Measurements from ENCODE around the gene EIF4B. TPM values are rescaled to one million over a fixed set of nuclear protein-coding genes. Genes with fewer than 3 reads are reported as not detected.
A peak's percentile ranks its signal among the peaks of the same experiment; 100 is the strongest.

The EIF4B gene
- polyA plus RNA-seq, 1 donor (not counting 4 experiments of a cell fraction or from before 2014, with no cell fraction given): 422 TPM

DNA sequence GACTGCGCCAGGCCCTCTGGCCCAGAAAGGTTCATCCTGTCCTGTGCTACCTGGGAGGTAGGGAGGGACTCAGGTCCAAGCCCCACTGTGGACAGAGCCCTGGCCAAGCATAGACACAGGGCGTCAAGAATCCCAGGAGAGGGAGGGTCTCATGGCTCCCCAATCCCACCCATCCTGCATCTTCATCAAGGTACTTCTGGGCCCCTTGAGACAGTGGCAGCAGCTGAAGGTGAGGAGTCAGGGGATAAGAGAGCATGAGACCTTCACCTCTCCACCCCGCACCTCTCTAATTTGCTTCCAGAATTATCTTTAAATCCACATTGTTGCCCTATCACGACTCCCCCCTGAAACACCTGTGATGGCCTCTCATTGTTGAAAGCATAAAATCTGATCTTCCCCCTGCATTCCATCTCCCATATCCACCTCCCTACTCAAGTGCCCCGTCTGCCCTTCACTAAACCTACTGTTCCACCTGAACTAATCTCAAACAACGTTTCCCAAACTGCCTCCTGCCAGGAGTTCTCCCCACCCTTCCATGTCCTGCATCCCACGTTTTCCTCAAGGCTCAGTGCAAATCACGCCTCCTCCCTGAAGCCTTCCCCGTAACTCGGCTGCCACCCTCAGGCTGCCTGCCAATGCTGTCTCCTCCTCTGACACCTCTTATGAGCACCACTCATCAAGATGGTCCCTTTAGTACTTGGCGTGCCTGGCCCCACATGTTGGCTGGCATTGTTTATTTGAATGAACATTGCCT is 30.3 kb upstream of the EIF4B start:
- FAIRE-seq (no peak), DNase-seq (ENCODE audit: low read depth, low spot score) (no peak)
- no peaks in the 10 kb centered on the region for H4K20me1 ChIP-seq (ENCODE audit: control insufficient read depth, extremely low read depth, insufficient read depth, low read length)
- H3K9me1 ChIP-seq (ENCODE audit: control insufficient read depth, extremely low read depth, insufficient read depth, low read length): no peaks in the 10 kb centered on the region
- peaks cover 8% of the 10 kb centered on the region for H3K27me3 ChIP-seq (ENCODE audit: control insufficient read depth, extremely low read depth, insufficient read depth, low read length)
- H3K9me3 ChIP-seq (ENCODE audit: control insufficient read depth, low read depth, low read length): no peaks in the 10 kb centered on the region
- dilution Hi-C loops (cut with MboI; ENCODE audit: extremely low pct_ligation_motif_present, low sequenced_read_pairs): no loop called here
- TF ChIP-seq, protein P1, sequence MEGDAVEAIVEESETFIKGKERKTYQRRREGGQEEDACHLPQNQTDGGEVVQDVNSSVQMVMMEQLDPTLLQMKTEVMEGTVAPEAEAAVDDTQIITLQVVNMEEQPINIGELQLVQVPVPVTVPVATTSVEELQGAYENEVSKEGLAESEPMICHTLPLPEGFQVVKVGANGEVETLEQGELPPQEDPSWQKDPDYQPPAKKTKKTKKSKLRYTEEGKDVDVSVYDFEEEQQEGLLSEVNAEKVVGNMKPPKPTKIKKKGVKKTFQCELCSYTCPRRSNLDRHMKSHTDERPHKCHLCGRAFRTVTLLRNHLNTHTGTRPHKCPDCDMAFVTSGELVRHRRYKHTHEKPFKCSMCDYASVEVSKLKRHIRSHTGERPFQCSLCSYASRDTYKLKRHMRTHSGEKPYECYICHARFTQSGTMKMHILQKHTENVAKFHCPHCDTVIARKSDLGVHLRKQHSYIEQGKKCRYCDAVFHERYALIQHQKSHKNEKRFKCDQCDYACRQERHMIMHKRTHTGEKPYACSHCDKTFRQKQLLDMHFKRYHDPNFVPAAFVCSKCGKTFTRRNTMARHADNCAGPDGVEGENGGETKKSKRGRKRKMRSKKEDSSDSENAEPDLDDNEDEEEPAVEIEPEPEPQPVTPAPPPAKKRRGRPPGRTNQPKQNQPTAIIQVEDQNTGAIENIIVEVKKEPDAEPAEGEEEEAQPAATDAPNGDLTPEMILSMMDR (optimal IDR thresholded peaks at IDR 0.05 in 1 of 3, IDR thresholded peaks at IDR 0.05 in 1 of 3, conservative IDR thresholded peaks at IDR 0.05 in 1 of 3; ENCODE audit: extremely low read depth in 1 of 3, insufficient read depth in 2 of 3, low read length in 3 of 3): peak; percentile 52 to 95 (median 54)
- no peak for TF ChIP-seq EZH2 (IDR thresholded peaks at IDR 0.05; ENCODE audit: low read length)
- H3K4me2 ChIP-seq (ENCODE audit: control insufficient read depth, extremely low read depth, insufficient read depth, low read depth, low read length): no peak overlapping the region
- no peak overlapping the region for H3K9ac ChIP-seq (ENCODE audit: control insufficient read depth, extremely low read depth, insufficient read depth, low read length)
- no peak overlapping the region for H2AFZ ChIP-seq (ENCODE audit: control insufficient read depth, low read length)
- peaks cover 12% of the 10 kb centered on the region for H3K4me1 ChIP-seq (ENCODE audit: control insufficient read depth, extremely low read depth, insufficient read depth, low read length)
- H3K27ac ChIP-seq (ENCODE audit: control insufficient read depth, insufficient read depth, low read length): no peak overlapping the region
- no peak overlapping the region for H3K4me3 ChIP-seq (ENCODE audit: control insufficient read depth in 2 of 3, extremely low read depth in 1 of 3, insufficient read depth in 2 of 3, low read depth in 1 of 3, low read length in 3 of 3)
- no peaks in the 10 kb centered on the region for H3K79me2 ChIP-seq (ENCODE audit: control insufficient read depth, insufficient read depth, low read length)
- no peaks in the 10 kb centered on the region for H3K36me3 ChIP-seq (ENCODE audit: control insufficient read depth in 2 of 2, extremely low read depth in 1 of 2, insufficient read depth in 2 of 2, low read length in 2 of 2)

DNA sequence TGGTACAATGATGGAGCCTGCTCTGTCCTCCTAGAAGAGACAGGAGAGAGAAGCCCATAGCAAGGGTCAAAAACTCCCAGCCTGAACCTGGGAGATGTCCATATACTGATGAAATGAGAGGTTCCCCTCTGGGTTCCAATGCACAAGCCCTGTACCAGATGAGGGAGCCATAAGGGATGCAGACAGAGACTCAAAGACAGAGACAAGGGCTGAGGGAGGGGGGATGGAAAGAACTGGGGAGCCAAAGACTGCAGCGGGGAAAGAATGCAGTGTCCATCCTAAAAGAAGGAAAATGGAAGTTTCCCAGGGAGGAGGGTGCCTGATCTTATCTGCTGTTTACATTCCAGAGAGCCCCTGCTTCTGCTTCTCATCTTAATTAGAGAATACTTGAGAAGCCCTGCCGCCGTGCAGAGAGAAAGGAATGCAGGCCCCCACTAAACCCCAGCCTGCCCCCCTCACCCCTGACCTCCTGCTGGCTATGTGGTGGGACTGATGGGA is 29.6 kb upstream of the EIF4B start:
- H3K9ac ChIP-seq (ENCODE audit: control insufficient read depth, extremely low read depth, insufficient read depth, low read length): no peak overlapping the region
- H3K4me2 ChIP-seq (ENCODE audit: control insufficient read depth, extremely low read depth, insufficient read depth, low read depth, low read length): no peak overlapping the region
- H4K20me1 ChIP-seq (ENCODE audit: control insufficient read depth, extremely low read depth, insufficient read depth, low read length): no peaks in the 10 kb centered on the region
- FAIRE-seq: no peak
- DNase-seq (ENCODE audit: low read depth, low spot score): no peak
- dilution Hi-C loops (cut with MboI; ENCODE audit: extremely low pct_ligation_motif_present, low sequenced_read_pairs): no loop called here
- H3K27ac ChIP-seq (ENCODE audit: control insufficient read depth, insufficient read depth, low read length): no peak overlapping the region
- H3K9me3 ChIP-seq (ENCODE audit: control insufficient read depth, low read depth, low read length): no peaks in the 10 kb centered on the region
- H3K9me1 ChIP-seq (ENCODE audit: control insufficient read depth, extremely low read depth, insufficient read depth, low read length): no peaks in the 10 kb centered on the region
- H3K36me3 ChIP-seq (ENCODE audit: control insufficient read depth in 2 of 2, extremely low read depth in 1 of 2, insufficient read depth in 2 of 2, low read length in 2 of 2): no peaks in the 10 kb centered on the region
- H3K79me2 ChIP-seq (ENCODE audit: control insufficient read depth, insufficient read depth, low read length): no peaks in the 10 kb centered on the region
- H3K27me3 ChIP-seq (ENCODE audit: control insufficient read depth, extremely low read depth, insufficient read depth, low read length): peaks cover 8% of the 10 kb centered on the region
- no peak overlapping the region for H2AFZ ChIP-seq (ENCODE audit: control insufficient read depth, low read length)
- TF ChIP-seq, protein P1 (optimal IDR thresholded peaks at IDR 0.05 in 1 of 3, IDR thresholded peaks at IDR 0.05 in 1 of 3, conservative IDR thresholded peaks at IDR 0.05 in 1 of 3; ENCODE audit: extremely low read depth in 1 of 3, insufficient read depth in 2 of 3, low read length in 3 of 3): no peak
- no peak for TF ChIP-seq EZH2 (IDR thresholded peaks at IDR 0.05; ENCODE audit: low read length)
- peaks cover 6% of the 10 kb centered on the region for H3K4me1 ChIP-seq (ENCODE audit: control insufficient read depth, extremely low read depth, insufficient read depth, low read length)
- no peak overlapping the region for H3K4me3 ChIP-seq (ENCODE audit: control insufficient read depth in 2 of 3, extremely low read depth in 1 of 3, insufficient read depth in 2 of 3, low read depth in 1 of 3, low read length in 3 of 3)
